Upper lobe of left lung (tissue), 6 donors: ENCODE measurements around the gene OR2A12. TPM values are rescaled to one million over a fixed set of nuclear protein-coding genes. Genes with fewer than 3 reads are reported as not detected.

ENCODE experiments used
- ATAC-seq, 2 donors: fragments of 200-7000 bp; cut with Tn5 transposase; one replicate each; pipeline ENCODE4 v1.9.1; 2022; ENCODE audit warnings: mild to moderate bottlenecking in 2 of 2, moderate library complexity in 2 of 2; ENCODE audit not compliant: low FRiP score in 2 of 2
- DNase-seq, 2 donors: peaks; one replicate each; pipeline ENCODE4 v3.0.0-alpha.2; 2019 to 2020
- H3K27ac ChIP-seq, 4 donors: fragments of 200-600 bp; sonication (generic); one replicate each; pipeline ENCODE4 v1.5.1; 2016 to 2019
- H3K27me3 ChIP-seq, 4 donors: fragments of 200-600 bp; sonication (generic); one replicate each; pipeline ENCODE4 v1.5.1; 2017 to 2019
- H3K36me3 ChIP-seq, 4 donors: fragments of 200-600 bp; sonication (generic); one replicate each; pipeline ENCODE4 v1.5.1; 2016 to 2019
- H3K4me1 ChIP-seq, 4 donors: fragments of 200-600 bp; sonication (generic); one replicate each; pipeline ENCODE4 v1.5.1; 2018 to 2019
- H3K4me3 ChIP-seq, 4 donors: fragments of 200-600 bp; sonication (generic); one replicate each; pipeline ENCODE4 v1.5.1; 2017 to 2019; ENCODE audit warnings: mild to moderate bottlenecking in 2 of 4, moderate library complexity in 1 of 4
- H3K9me3 ChIP-seq, 4 donors: fragments of 200-600 bp; sonication (generic); one replicate each; pipeline ENCODE4 v1.5.1; 2018 to 2019
- EP300 ChIP-seq, 4 donors: sonication (generic); formaldehyde crosslinking; IDR thresholded peaks; one replicate each; pipeline ENCODE4 v1.5.1; 2017; ENCODE audit warnings: antibody characterized with exemption in 4 of 4, control low read depth in 2 of 4
- POLR2A ChIP-seq, 4 donors: fragments of 450-650 bp; IDR thresholded peaks; one replicate each; pipeline ENCODE4 v1.5.1; 2016 to 2017; ENCODE audit warnings: antibody characterized with exemption in 4 of 4, mild to moderate bottlenecking in 2 of 4
- POLR2AphosphoS5 ChIP-seq, 2 donors: sonication (generic); formaldehyde crosslinking; IDR thresholded peaks; one replicate each; pipeline ENCODE4 v1.5.1; 2017; ENCODE audit warnings: antibody characterized with exemption in 2 of 2
- WGBS, 2 donors: methylation state at CpG; one replicate each; pipeline ENCODE4 v1.1.5; 2017 to 2018; 5-methylcytosine and 5-hydroxymethylcytosine counted together
- total RNA-seq, 6 donors: library from RNA; depleted of rRNA in 4 of 6; stranded (reverse); fragments of >200 nt in 4 of 6; gene quantifications; one replicate each; pipeline versions ENCODE4 v1.1.0 to v1.2.1, GENCODE V29; 2016 to 2021
- TF ChIP-seq, protein P1 (sequence below), 6 experiments: fragments of 450-650 bp in 4 of 6; fragments of 200-600 bp in 2 of 6; sonication (generic) in 2 of 6; IDR thresholded peaks; one replicate each; pipeline ENCODE4 v1.5.1; 2016 to 2019; ENCODE audit warnings: antibody characterized with exemption in 6 of 6
- donor health status: DM: no; HTN: no; CAD: no; lungs with moderate emphysema.
- donor health status: DM: no; HTN: yes; CAD: no; lungs with severe emphysema.

Gene OR2A12
- total RNA-seq, 6 donors from 2014 or later: not detected

DNA sequence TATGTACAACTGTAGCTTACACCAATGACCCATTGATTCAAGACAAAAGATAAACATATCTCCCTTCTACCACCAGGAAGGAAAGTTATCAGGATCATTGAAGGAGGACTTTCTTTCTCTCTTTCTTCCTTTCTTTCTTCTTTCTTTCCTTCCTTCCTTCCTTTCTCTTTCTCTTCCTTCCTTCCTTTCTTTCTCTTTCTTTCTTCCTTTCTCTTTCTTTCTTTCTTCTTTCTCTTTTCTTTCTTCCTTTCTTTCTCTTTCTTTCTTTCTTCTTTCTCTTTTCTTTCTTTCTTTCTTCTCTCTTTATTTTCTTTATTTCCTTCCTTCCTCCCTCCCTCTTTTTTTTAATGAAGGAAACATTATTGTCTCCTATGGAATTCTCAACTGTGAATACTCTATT lies 12.7 kb downstream of the OR2A12 start:
- H3K9me3 ChIP-seq: no peaks in the 10 kb centered on the region
- H3K4me1 ChIP-seq: no peaks in the 10 kb centered on the region
- DNase-seq: no peak
- H3K36me3 ChIP-seq: no peaks in the 10 kb centered on the region
- ATAC-seq: no peak
- H3K27ac ChIP-seq: no peak overlapping the region
- TF ChIP-seq EP300 (IDR thresholded peaks at IDR 0.05) (no peak), POLR2AphosphoS5 (IDR thresholded peaks at IDR 0.05) (no peak), POLR2A (IDR thresholded peaks at IDR 0.05) (no peak)
- TF ChIP-seq, protein P1, sequence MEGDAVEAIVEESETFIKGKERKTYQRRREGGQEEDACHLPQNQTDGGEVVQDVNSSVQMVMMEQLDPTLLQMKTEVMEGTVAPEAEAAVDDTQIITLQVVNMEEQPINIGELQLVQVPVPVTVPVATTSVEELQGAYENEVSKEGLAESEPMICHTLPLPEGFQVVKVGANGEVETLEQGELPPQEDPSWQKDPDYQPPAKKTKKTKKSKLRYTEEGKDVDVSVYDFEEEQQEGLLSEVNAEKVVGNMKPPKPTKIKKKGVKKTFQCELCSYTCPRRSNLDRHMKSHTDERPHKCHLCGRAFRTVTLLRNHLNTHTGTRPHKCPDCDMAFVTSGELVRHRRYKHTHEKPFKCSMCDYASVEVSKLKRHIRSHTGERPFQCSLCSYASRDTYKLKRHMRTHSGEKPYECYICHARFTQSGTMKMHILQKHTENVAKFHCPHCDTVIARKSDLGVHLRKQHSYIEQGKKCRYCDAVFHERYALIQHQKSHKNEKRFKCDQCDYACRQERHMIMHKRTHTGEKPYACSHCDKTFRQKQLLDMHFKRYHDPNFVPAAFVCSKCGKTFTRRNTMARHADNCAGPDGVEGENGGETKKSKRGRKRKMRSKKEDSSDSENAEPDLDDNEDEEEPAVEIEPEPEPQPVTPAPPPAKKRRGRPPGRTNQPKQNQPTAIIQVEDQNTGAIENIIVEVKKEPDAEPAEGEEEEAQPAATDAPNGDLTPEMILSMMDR (IDR thresholded peaks at IDR 0.05): no peak
- H3K4me3 ChIP-seq: no peak overlapping the region
- H3K27me3 ChIP-seq: no peaks in the 10 kb centered on the region

DNA sequence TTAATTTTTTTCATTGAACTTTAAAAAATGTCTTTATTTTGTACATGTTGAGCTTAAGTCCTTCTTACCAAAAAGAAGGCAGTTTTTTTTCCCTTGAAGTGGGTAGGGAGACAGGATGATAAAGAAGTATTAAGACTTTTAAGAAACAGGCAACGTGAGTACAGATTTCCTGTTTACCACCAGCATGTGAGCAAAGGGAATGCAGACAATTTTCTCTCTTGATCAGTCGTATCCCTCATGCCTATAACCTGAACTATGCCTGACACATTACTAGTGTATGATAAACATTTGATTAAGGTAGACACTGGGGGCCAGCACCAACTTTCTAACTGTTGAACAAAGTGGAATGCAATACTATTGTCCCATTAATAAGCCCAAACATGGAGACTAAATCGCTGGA lies 14.5 kb downstream of the OR2A12 start:
- no peak for TF ChIP-seq EP300 (IDR thresholded peaks at IDR 0.05)
- TF ChIP-seq, protein P1 (IDR thresholded peaks at IDR 0.05): no peak
- no peak for TF ChIP-seq POLR2A (IDR thresholded peaks at IDR 0.05)
- no peak for TF ChIP-seq POLR2AphosphoS5 (IDR thresholded peaks at IDR 0.05)
- Histone ChIP-seq H3K27ac (no peak overlapping the region), H3K9me3 (no peaks in the 10 kb centered on the region), H3K27me3 (no peaks in the 10 kb centered on the region), H3K4me3 (no peak overlapping the region), H3K4me1 (no peaks in the 10 kb centered on the region), H3K36me3 (no peaks in the 10 kb centered on the region)
- WGBS, 2 donors: 48 to 49% methylated on average over 3 of the region's 3 CpGs
- ATAC-seq: no peak
- DNase-seq: no peak

DNA sequence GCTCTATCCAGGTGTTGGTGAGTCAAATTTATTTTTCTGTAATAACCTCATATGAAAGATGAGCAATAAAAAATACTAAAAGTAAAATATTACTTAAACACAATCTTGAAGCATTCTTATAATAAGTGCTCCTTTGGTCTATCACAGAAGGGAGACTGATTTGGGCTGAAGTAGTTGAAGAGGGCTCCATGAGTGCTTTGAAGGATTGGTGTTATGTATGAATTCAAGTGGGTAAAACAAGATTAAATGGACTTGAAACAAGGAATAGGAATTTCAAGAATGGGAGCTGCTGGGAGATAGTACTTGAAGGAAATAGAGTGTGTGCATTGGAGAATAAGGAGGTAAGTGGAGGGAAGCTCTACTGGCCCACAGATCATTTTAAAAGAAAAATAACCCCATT lies 16.0 kb downstream of the OR2A12 start:
- ATAC-seq: no peak

DNA sequence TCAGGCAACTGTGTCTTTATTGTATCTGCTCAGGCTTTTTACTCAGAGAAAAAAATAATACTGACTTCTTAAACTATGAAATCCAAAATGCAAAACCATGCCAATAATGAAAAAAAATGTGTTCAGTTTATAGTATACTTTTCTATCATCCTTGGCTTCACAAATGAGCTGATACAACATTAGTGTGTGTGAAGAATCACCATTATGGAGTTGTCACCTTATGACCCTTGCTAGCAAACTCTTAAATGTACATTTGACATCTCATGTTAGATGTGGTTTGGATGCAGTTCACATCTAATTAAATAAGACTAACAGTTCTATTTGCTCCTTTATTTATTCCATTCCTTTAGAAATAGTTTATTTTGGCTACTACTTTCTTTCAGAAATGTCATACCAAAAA lies 19.1 kb downstream of the OR2A12 start:
- H3K27me3 ChIP-seq: no peaks in the 10 kb centered on the region
- ATAC-seq (no peak), DNase-seq (no peak)
- no peak overlapping the region for H3K27ac ChIP-seq
- no peaks in the 10 kb centered on the region for H3K9me3 ChIP-seq
- H3K4me3 ChIP-seq: no peak overlapping the region
- TF ChIP-seq, protein P1 (IDR thresholded peaks at IDR 0.05): no peak
- TF ChIP-seq POLR2A (IDR thresholded peaks at IDR 0.05): no peak
- no peak for TF ChIP-seq EP300 (IDR thresholded peaks at IDR 0.05)
- TF ChIP-seq POLR2AphosphoS5 (IDR thresholded peaks at IDR 0.05): no peak
- H3K36me3 ChIP-seq: no peaks in the 10 kb centered on the region
- no peaks in the 10 kb centered on the region for H3K4me1 ChIP-seq

More for the DNA sequence above, 16.0 kb downstream of the OR2A12 start:
- no peaks in the 10 kb centered on the region for H3K4me1 ChIP-seq
- no peak overlapping the region for H3K4me3 ChIP-seq
- no peaks in the 10 kb centered on the region for H3K36me3 ChIP-seq
- H3K27ac ChIP-seq: no peak overlapping the region
- DNase-seq: no peak
- H3K9me3 ChIP-seq: no peaks in the 10 kb centered on the region
- TF ChIP-seq POLR2A (IDR thresholded peaks at IDR 0.05) (no peak), EP300 (IDR thresholded peaks at IDR 0.05) (no peak)
- no peaks in the 10 kb centered on the region for H3K27me3 ChIP-seq

DNA sequence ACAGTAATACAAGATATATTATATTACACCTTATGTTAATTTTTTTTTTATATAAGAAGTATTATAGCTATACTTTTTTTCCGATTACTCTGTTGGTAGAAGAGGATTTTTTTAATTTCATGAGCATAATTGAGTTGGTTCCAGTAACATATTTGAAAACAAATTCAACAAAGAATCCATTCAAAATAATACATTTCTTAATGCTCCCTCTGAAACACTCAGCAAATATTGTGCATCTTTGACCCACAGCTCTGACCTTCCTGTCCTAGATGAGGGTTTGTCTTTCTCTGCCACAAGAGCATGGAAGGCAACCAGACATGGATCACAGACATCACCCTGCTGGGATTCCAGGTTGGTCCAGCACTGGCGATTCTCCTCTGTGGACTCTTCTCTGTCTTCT lies 23.2 kb downstream of the OR2A12 start, which contains the start of gene OR2A2:
Gene OR2A2 (plus strand): TSS at position 301 of the 400 bp plus-strand sequence. CDS start 0 bp downstream, at position 301.
- no peak within 1 kb of the TSS for H3K27ac ChIP-seq
- H3K4me3 ChIP-seq: no peak within 1 kb of the TSS
- H3K4me1 ChIP-seq: no peaks in the 10 kb centered on the region
- H3K36me3 ChIP-seq: no peaks in the 10 kb centered on the region
- WGBS, 2 donors: 93 to 100% methylated on average over 2 of the region's 2 CpGs
- TF ChIP-seq POLR2AphosphoS5 (IDR thresholded peaks at IDR 0.05) (no peak), POLR2A (IDR thresholded peaks at IDR 0.05) (no peak), EP300 (IDR thresholded peaks at IDR 0.05) (no peak)
- TF ChIP-seq, protein P1 (IDR thresholded peaks at IDR 0.05): no peak
- ATAC-seq (no peak), DNase-seq (no peak)
- H3K9me3 ChIP-seq: no peaks in the 10 kb centered on the region
- no peaks in the 10 kb centered on the region for H3K27me3 ChIP-seq
